K562 (cell line): Measurements from ENCODE around the gene RGS9.

Experiments used
- ATF3 ChIP-seq, 2 experiments: fragments of 450-650 bp in 1 of 2; sonication (generic) in 1 of 2; formaldehyde crosslinking in 1 of 2; IDR thresholded peaks in 1 of 2; conservative IDR thresholded peaks in 1 of 2; 2 replicates each; pipeline versions ENCODE4 v1.6.1 to v1.8.1; 2016 to 2023; ENCODE audit warnings: mild to moderate bottlenecking in 2 of 2, moderate library complexity in 2 of 2, inconsistent platforms in 1 of 2, missing genetic modification reagents in 1 of 2
- BDP1 ChIP-seq: IDR thresholded peaks from 3 replicates; pipeline ENCODE4 v1.6.1; 2011; ENCODE audit not compliant: insufficient read length, insufficient read depth
- COPS2 ChIP-seq: fragments of 450-650 bp; conservative IDR thresholded peaks from 2 replicates; pipeline ENCODE4 v1.6.1; 2016; ENCODE audit warnings: mild to moderate bottlenecking, moderate library complexity
- CTCF ChIP-seq, 3 experiments: IDR thresholded peaks in 2 of 3; conservative IDR thresholded peaks in 1 of 3; 2 replicates each; pipeline ENCODE4 v1.5.1; 2011 to 2012; ENCODE audit warnings: low read length in 3 of 3, mild to moderate bottlenecking in 3 of 3, control low read depth in 2 of 3, improper control_type of control experiment in 1 of 3, inconsistent platforms in 1 of 3, low read depth in 1 of 3, mixed read lengths in 1 of 3, moderate library complexity in 1 of 3; ENCODE audit not compliant: insufficient read depth in 2 of 3
- FOXK1 ChIP-seq: sonication (generic); formaldehyde crosslinking; IDR thresholded peaks from 2 replicates; pipeline ENCODE4 v1.8.0; 2022; ENCODE audit warnings: missing genetic modification reagents, mild to moderate bottlenecking, borderline replicate concordance
- MAZ ChIP-seq, 2 experiments: fragments of 450-650 bp in 1 of 2; sonication (generic) in 1 of 2; formaldehyde crosslinking; IDR thresholded peaks in 1 of 2; conservative IDR thresholded peaks in 1 of 2; 2 replicates each; pipeline versions ENCODE4 v1.4.0 to v1.5.0; 2020; ENCODE audit warnings: mild to moderate bottlenecking in 1 of 2, missing genetic modification reagents in 1 of 2
- MCM2 ChIP-seq: fragments of 450-650 bp; IDR thresholded peaks from 2 replicates; pipeline ENCODE4 v1.6.1; 2017; ENCODE audit warnings: low read depth, mild to moderate bottlenecking
- PATZ1 ChIP-seq: fragments of 250-450 bp; sonication (Bioruptor Pico); IDR thresholded peaks from 2 replicates; pipeline ENCODE4 v1.5.0; 2020; ENCODE audit warnings: mild to moderate bottlenecking, borderline replicate concordance
- POLR2A ChIP-seq: fragments of 450-650 bp; conservative IDR thresholded peaks from 2 replicates; pipeline ENCODE4 v1.6.1; 2016
- RBM14 ChIP-seq: fragments of 200-400 bp; formaldehyde crosslinking; IDR thresholded peaks from 2 replicates; pipeline ENCODE4 v1.6.1; 2018; ENCODE audit warnings: low read depth, mild to moderate bottlenecking, low read length, moderate library complexity, borderline replicate concordance; ENCODE audit not compliant: insufficient read depth
- SIRT6 ChIP-seq: IDR thresholded peaks from one replicate; pipeline ENCODE4 v1.6.1; 2012; ENCODE audit warnings: low read depth, mild to moderate bottlenecking, control low read depth, inconsistent platforms, low read length, moderate library complexity
- TCF3 ChIP-seq: sonication (generic); formaldehyde crosslinking; IDR thresholded peaks from 2 replicates; pipeline ENCODE4 v1.4.0; 2020; ENCODE audit warnings: mild to moderate bottlenecking, missing genetic modification reagents
- ZBTB43 ChIP-seq: sonication (generic); formaldehyde crosslinking; IDR thresholded peaks from 2 replicates; pipeline ENCODE4 v1.8.0; 2023; ENCODE audit warnings: mild to moderate bottlenecking, missing genetic modification reagents

GRCh38 chr17:65181237-65182061, 44.3 kb downstream of the RGS9 start:
- TF ChIP-seq FOXK1 = no peak
- TF ChIP-seq PATZ1 (CRISPR knock-in tag) = no peak
- TF ChIP-seq ATF3 (IDR thresholded peaks at IDR 0.05) = no peak
- TF ChIP-seq ATF3 (CRISPR knock-in tag; conservative IDR thresholded peaks at IDR 0.05) = no peak
- TF ChIP-seq COPS2 = no peak
- TF ChIP-seq TCF3 = no peak
- TF ChIP-seq RBM14 = no peak
- TF ChIP-seq ZBTB43 (CRISPR knock-in tag) = no peak
- TF ChIP-seq BDP1 = no peak
- no peak for TF ChIP-seq CTCF (IDR thresholded peaks at IDR 0.05 in 2 of 3, conservative IDR thresholded peaks at IDR 0.05 in 1 of 3; ENCODE audit: insufficient read depth in 2 of 3, low read depth in 1 of 3, low read length in 3 of 3)
- no peak for TF ChIP-seq MCM2
- TF ChIP-seq MAZ (CRISPR knock-in tag; conservative IDR thresholded peaks at IDR 0.05 in 1 of 2, IDR thresholded peaks at IDR 0.05 in 1 of 2) = no peak
- TF ChIP-seq SIRT6 = no peak
- no peak for TF ChIP-seq POLR2A
